Pancreas (tissue), 10 donors: Measurements from ENCODE around the gene HEATR1. TPM values are rescaled to one million over a fixed set of nuclear protein-coding genes. Genes with fewer than 3 reads are reported as not detected.

Experiments used
- ATAC-seq, 4 donors: fragments of 200-7000 bp; cut with Tn5 transposase; one replicate each; pipeline versions ENCODE4 v1.8.0 to v1.9.1; 2020; ENCODE audit warnings: mild to moderate bottlenecking in 4 of 4, moderate library complexity in 4 of 4
- DNase-seq, 6 donors: peaks; one replicate each; pipeline ENCODE4 v3.0.0-alpha.2; 2020
- FAIRE-seq: peaks from 2 replicates; lab custom pipeline; 2012; peaks lifted over from hg19 to GRCh38; lab: Jason Lieb, UNC
- H3K27ac ChIP-seq, 4 donors: fragments of 200-600 bp; sonication (generic); 1 replicate in 3 of 4; 2 replicates in 1 of 4; pipeline versions ENCODE4 v1.5.0 to v1.8.0; 2020
- H3K27me3 ChIP-seq, 4 donors: fragments of 200-600 bp; one replicate each; pipeline ENCODE4 v1.8.0; 2021
- H3K36me3 ChIP-seq, 3 donors: fragments of 200-600 bp; sonication (generic) in 1 of 3; one replicate each; pipeline versions ENCODE4 v1.5.0 to v1.8.0; 2020 to 2021
- H3K4me1 ChIP-seq, 3 donors: fragments of 200-600 bp; one replicate each; pipeline ENCODE4 v1.8.0; 2021
- H3K4me3 ChIP-seq, 4 donors: fragments of 200-600 bp; sonication (generic) in 2 of 4; one replicate each; pipeline versions ENCODE4 v1.5.0 to v1.8.0; 2020 to 2021
- H3K9me3 ChIP-seq, 4 donors: fragments of 200-600 bp; one replicate each; pipeline ENCODE4 v1.8.0; 2021
- WGBS, 2 donors: extraction: QIAGEN DNeasy Blood & Tissue Kit; methylation state at CpG; one replicate each; pipeline ENCODE4 v1.1.7; 2013; 5-methylcytosine and 5-hydroxymethylcytosine counted together
- intact Hi-C, 3 donors: fragments of 100-400 bp; cut with DNase I; formaldehyde crosslinking; loops; one replicate each; pipeline versions ENCODE4 v1.11.1 to v1.14.2; 2022
- polyA plus RNA-seq, 2 donors: library from polyadenylated mRNA; stranded (reverse); fragments of 200-250 nt; gene quantifications; one replicate each; pipeline ENCODE4 v1.2.3, GENCODE V29; 2013
- total RNA-seq, 6 donors: library from RNA; stranded (reverse); fragmentation: NEBNext Ultra II Directional in 4 of 6; extraction: Animal tissue kit (Norgen Biotek cat#: 25700) in 4 of 6; gene quantifications; one replicate each; pipeline versions ENCODE4 v1.2.1 to v1.2.4, GENCODE V29; 2021 to 2023
- TF ChIP-seq, protein P1 (sequence below), 4 donors: fragments of 200-600 bp; sonication (generic) in 3 of 4; IDR thresholded peaks; one replicate each; pipeline versions ENCODE4 v1.5.0 to v1.8.0; 2021; ENCODE audit warnings: antibody characterized with exemption in 4 of 4
- donor health status: healthy with polysubstance abuse.
- donor health status: DM: no; HTN: no; CAD: no; lungs with moderate emphysema.
- donor health status: DM: no; HTN: no; CAD: no.
- donor health status: control.
- donor health status: control.
- donor health status: Bipolar disorder and iron deficiency.
- donor health status: DM: yes; HTN: yes; CAD: no.
- donor health status: DM: no; HTN: no; CAD: no.
- donor health status: DM: no; HTN: no; CAD: no.
- donor health status: DM: yes; HTN: yes; CAD: no.

HEATR1 gene
- total and polyA plus RNA-seq, 8 donors = 4.1 to 21.2 (median 15.2) TPM

DNA sequence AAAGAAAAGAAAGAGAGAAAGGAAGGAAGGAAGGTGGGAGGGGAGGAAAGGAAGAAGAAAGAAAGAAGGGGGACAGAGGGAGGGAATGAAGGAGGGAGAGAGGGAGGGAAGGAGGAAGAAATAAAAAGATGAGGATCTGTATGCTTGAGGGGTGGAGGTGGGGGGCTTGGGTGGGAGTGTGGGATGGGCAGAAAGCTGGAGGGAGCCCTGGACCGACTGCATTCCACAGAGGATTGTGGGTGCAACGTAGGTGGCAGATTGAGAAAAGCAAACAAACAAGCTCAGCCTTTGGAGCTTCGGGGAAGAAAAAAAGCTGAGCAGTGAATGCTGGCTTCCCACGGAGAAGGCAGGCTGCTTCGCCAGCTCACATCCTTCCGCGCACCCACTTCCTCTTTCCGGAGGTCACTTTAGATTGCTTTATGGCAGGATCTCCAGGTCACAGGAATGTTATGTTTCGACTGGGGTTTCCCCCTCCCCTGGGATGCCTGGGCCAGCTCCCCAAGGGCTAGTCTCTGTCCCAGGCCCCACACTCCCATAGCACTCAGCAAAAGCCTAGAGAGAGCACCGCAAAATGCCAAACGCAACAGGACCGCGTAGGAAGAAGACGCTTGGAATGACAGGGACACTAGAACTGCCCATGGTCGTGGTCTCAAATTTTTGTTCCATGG, 101.2 kb downstream of the HEATR1 start:
- peaks cover 0 to 13% (median 6%) of the 10 kb centered on the region in 3 donors for H3K4me1 ChIP-seq
- WGBS, 2 donors = 23 to 27% methylated on average over 12 to 15 of the region's 15 CpGs
- FAIRE-seq (no peak), DNase-seq (peak in 4 of 6 donors; percentile 54 to 68 (median 64)), ATAC-seq (peak; percentile 74 to 84 (median 82))
- H3K36me3 ChIP-seq = no peaks in the 10 kb centered on the region
- no peaks in the 10 kb centered on the region for H3K9me3 ChIP-seq
- TF ChIP-seq, protein P1, sequence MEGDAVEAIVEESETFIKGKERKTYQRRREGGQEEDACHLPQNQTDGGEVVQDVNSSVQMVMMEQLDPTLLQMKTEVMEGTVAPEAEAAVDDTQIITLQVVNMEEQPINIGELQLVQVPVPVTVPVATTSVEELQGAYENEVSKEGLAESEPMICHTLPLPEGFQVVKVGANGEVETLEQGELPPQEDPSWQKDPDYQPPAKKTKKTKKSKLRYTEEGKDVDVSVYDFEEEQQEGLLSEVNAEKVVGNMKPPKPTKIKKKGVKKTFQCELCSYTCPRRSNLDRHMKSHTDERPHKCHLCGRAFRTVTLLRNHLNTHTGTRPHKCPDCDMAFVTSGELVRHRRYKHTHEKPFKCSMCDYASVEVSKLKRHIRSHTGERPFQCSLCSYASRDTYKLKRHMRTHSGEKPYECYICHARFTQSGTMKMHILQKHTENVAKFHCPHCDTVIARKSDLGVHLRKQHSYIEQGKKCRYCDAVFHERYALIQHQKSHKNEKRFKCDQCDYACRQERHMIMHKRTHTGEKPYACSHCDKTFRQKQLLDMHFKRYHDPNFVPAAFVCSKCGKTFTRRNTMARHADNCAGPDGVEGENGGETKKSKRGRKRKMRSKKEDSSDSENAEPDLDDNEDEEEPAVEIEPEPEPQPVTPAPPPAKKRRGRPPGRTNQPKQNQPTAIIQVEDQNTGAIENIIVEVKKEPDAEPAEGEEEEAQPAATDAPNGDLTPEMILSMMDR (IDR thresholded peaks at IDR 0.05) = no peak
- intact Hi-C loops = no loop called here
- peak overlapping the region; percentile 51 to 81 (median 70) for H3K27ac ChIP-seq
- no peaks in the 10 kb centered on the region for H3K27me3 ChIP-seq
- H3K4me3 ChIP-seq = peak overlapping the region in 2 of 4 donors; percentile 1 to 22

DNA sequence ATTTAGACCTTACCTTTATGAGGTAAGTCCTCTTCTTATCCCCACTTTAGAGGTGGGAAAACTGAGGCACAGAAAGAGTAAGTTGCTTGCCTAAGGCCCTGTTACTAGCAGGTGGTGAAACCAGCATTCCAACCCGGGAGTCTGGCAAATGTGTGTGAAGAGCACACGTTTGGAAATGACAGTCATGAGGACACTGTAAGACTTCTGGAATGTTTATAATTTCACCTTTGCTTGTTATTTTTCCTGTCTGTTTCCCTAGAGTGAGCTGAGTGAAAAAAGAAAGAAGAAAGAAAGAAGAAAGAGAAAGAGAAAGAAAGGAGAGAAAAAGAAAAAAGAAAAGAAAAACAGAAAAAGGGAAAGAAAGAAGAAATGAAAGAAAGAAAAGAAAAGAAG, 101.7 kb downstream of the HEATR1 start:
- H3K27ac ChIP-seq = peak overlapping the region; percentile 48 to 81 (median 70)
- no peaks in the 10 kb centered on the region for H3K36me3 ChIP-seq
- no peaks in the 10 kb centered on the region for H3K27me3 ChIP-seq
- ATAC-seq (no peak), DNase-seq (no peak), FAIRE-seq (no peak)
- H3K4me3 ChIP-seq = no peak overlapping the region
- H3K9me3 ChIP-seq = no peaks in the 10 kb centered on the region
- intact Hi-C loops = no loop called here
- TF ChIP-seq, protein P1 (IDR thresholded peaks at IDR 0.05) = no peak
- H3K4me1 ChIP-seq = peaks cover 0 to 10% (median 4%) of the 10 kb centered on the region in 3 donors
- 35 to 45% methylated on average over 2 of the region's 2 CpGs for WGBS, 2 donors

DNA sequence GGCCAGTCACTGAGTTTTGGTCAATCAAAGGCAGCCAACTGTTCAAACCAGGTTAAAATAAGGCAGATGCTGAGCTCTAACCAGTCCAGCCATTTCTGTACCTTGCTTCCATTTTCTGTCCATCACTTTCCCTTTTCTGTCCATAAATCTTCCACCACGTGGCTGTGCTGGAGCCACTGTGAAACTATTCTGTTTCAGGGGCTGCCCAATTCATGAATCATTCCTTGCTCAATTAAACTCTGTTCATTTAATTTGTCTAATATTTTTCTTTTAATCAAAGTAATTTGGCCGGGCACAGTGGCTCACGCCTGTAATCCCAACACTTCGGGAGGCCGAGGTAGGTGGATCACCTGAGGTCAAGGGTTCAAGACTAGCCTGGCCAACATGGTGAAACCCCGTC, 103.2 kb downstream of the HEATR1 start:
- FAIRE-seq (no peak), DNase-seq (no peak), ATAC-seq (no peak)
- no peaks in the 10 kb centered on the region for H3K36me3 ChIP-seq
- no peak overlapping the region for H3K27ac ChIP-seq
- peaks cover 0 to 3% (median 0%) of the 10 kb centered on the region in 3 donors for H3K4me1 ChIP-seq
- intact Hi-C loops = no loop called here
- no peak overlapping the region for H3K4me3 ChIP-seq
- H3K9me3 ChIP-seq = no peaks in the 10 kb centered on the region
- 90 to 91% methylated on average over 6 of the region's 6 CpGs for WGBS, 2 donors
- H3K27me3 ChIP-seq = no peaks in the 10 kb centered on the region
- TF ChIP-seq, protein P1 (IDR thresholded peaks at IDR 0.05) = no peak

Other genes with a start within 250 kb of the HEATR1 start
- 1 to 10 TPM; 1.3 to 4.1 (median 3.0) TPM for gene EDARADD, start 210.2 kb downstream of the HEATR1 start, total RNA-seq
- 1 to 10 TPM; 1.2 to 9.5 TPM for gene EDARADD, start 210.2 kb downstream of the HEATR1 start, polyA plus RNA-seq
- gene LGALS8, start 80.5 kb downstream of the HEATR1 start, total RNA-seq = 10 to 100 TPM; 18.5 to 55.1 (median 27.2) TPM
- 10 to 100 TPM; 18.8 to 30.7 TPM for gene LGALS8, start 80.5 kb downstream of the HEATR1 start, polyA plus RNA-seq
- 1 to 10 TPM in 4 of 6 donors, under 1 TPM in 2; 0.95 to 2.1 (median 1.4) TPM for gene ACTN2, start 82.0 kb upstream of the HEATR1 start, total RNA-seq
- gene ACTN2, start 82.0 kb upstream of the HEATR1 start, polyA plus RNA-seq = 1 to 10 TPM; 2.7 to 4.6 TPM
- 10 to 100 TPM; 20.8 to 29.1 (median 25.8) TPM for gene MTR, start 190.8 kb upstream of the HEATR1 start, total RNA-seq
- 1 to 10 TPM; 8.1 to 8.6 TPM for gene MTR, start 190.8 kb upstream of the HEATR1 start, polyA plus RNA-seq